Right ventricle myocardium inferior (tissue), 1 donor: ENCODE measurements around the gene RELL1. TPM values are rescaled to one million over a fixed set of nuclear protein-coding genes. Genes with fewer than 3 reads are reported as not detected.

Experiments used
- ATAC-seq: fragments of 200-7000 bp; cut with Tn5 transposase; one replicate; pipeline ENCODE4 v1.9.1; 2020; ENCODE audit warnings: mild to moderate bottlenecking, moderate library complexity
- DNase-seq: peaks from one replicate; pipeline ENCODE4 v3.0.0; 2021; ENCODE audit errors: missing footprints
- intact Hi-C: fragments of 100-400 bp; cut with DNase I; formaldehyde crosslinking; loops from one replicate; pipeline ENCODE4 v1.11.0; 2022
- total RNA-seq: library from RNA; stranded (reverse); fragmentation: NEBNext Ultra II Directional; extraction: Animal tissue kit (Norgen Biotek cat#: 25700); gene quantifications from one replicate; pipeline ENCODE4 v1.2.1, GENCODE V29; 2021
- donor health status: DM: no; HTN: yes; CAD: no; lungs with severe emphysema.

Gene RELL1
- total RNA-seq, 1 donor from 2014 or later, result 23.6 TPM

- no peak for DNase-seq
- ATAC-seq, result no peak
- intact Hi-C loops, result no loop called here
Measured at GRCh38 chr4:37650481-37650880, 35.7 kb downstream of the RELL1 start.

GRCh38 chr4:37649268-37649667 is 36.9 kb downstream of the RELL1 start:
- intact Hi-C loops, result loop anchor here (5.0 kb wide), 1 partner anchor 38 kb away; the partner anchor contains the start of gene RELL1
- no peak for DNase-seq
- ATAC-seq, result no peak

DNA sequence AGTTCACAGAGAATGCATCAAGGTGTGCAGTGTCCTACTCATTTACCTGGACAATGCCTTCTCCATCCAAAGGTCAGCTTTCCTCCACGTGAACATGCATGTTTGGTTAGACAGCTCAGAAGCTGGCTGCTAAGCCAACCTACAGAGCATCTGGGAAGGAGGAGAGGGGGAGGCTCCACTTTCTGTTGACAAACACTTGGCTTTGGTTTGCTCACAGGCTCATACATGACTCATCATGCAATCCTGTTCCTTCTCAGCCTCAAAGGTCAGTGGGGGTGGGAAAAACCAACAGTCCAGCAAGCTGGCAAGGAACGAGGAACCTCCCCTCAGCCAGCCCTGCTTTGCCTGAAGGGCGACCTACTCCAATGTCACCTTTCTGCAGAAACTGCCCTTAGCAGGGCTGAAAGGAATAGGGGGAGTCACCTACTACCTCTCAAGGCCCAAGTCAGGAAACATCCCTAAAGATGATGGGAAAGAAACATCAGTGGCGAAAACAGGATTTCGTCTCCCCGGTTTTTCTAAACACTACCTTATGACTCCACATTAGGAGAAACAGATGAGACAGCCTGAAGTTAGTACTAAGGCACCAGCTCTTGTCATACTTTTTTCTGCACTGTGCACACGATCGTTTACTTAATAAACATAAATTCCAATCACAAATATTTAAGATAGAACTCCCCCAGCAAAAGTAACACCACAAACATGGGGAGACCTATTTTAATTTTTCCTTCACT is 37.9 kb downstream of the RELL1 start:
- intact Hi-C loops, result loop anchor here (5.0 kb wide), 1 partner anchor 39 kb away; the partner anchor contains the start of gene RELL1
- ATAC-seq, result peak; percentile 96
- DNase-seq, result no peak

GRCh38 chr4:37646247-37646646 is 39.9 kb downstream of the RELL1 start:
- ATAC-seq (no peak), DNase-seq (no peak)
- intact Hi-C loops, result loop anchor here (5.0 kb wide), 1 partner anchor 41 kb away; the partner anchor contains the start of gene RELL1

DNA sequence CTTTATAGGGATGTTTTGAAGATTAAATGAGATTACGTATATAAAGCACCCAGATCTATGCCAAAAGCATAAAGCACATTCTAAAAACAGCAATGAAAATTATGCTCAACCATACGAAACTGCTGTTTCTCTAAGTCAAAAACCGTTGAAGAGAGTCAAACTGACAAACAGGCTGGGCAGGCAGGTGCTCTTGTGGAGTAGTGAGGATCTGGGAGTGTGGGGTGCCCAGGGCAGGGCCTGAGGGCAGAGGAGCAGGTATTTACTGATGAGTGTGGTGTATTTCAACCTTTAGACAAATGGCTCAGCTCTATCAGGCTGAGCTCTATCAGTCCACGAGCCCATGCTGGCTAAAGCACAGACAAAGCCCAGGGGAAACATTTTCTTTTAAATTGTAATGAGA is 40.4 kb downstream of the RELL1 start:
- DNase-seq (no peak), ATAC-seq (no peak)
- intact Hi-C loops, result loop anchor here (5.0 kb wide), 1 partner anchor 42 kb away; the partner anchor contains the start of gene RELL1

GRCh38 chr4:37644962-37645361 is 41.2 kb downstream of the RELL1 start:
- intact Hi-C loops, result loop anchor here (5.0 kb wide), 1 partner anchor 42 kb away; the partner anchor contains the start of gene RELL1
- ATAC-seq (no peak), DNase-seq (no peak)

DNA sequence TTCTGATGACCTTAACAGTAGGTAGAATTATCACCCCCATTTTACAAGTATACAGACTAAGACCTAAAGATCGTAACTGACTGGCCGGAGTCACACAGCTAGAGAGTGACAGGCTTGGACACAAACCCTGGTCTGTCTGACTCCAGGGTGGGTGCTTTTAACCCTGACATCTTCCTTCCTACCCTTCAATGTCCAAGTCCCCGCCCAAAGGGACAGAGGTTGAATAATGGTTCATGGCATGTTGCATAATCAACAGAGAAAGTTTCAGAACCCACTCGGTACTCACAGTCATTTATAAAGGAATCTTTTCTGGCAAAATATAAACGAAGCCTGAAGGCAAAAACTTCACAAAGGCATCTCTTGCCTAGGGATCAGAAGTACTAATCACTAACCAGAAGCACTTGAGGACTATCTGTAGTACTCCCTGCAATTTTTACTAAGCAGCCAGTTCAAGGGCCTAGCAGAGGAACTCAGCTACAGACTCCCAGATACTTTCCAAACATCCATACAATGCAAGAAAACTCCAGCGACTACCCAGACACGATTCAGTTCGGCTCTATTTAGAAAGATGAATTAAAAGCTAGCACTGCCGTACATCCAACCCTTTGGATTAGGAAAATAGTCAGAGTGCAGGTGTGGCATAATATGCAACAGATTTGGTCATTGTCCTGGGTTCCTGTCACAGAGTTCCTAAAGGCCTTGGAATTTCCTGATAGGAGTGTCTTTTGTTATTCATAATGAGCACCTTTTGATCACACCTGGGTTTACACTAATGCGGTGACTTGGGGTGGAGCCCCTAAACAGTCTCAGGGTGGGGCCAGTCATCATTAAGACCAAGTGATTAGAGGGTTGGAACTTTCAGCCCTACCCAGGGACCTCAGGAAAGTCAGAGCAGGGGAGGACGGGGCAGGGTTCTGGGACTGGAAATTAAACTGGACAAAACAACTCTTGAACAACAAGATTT is 44.0 kb downstream of the RELL1 start:
- DNase-seq (no peak), ATAC-seq (peak; percentile 31)
- intact Hi-C loops, result no loop called here

DNA sequence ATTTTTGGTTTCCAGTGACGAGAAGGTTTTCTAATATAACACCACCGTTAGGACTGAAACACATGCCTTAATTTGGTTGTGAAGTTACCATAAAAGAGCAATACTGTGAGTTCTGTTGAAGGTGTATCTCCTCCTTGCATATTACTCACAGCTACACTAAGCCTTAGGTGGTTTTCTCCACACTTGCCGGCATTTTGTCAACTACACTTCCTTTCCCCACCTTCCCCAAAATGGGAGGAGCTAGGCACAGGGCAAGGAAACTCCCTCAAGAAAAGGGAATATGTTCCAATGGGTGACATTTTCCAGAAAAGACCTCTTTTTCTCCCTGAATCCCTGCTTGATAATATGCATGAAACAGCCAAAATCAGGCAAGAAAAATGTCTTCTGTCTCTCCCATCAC is 44.8 kb downstream of the RELL1 start:
- intact Hi-C loops, result no loop called here
- DNase-seq (no peak), ATAC-seq (no peak)

DNA sequence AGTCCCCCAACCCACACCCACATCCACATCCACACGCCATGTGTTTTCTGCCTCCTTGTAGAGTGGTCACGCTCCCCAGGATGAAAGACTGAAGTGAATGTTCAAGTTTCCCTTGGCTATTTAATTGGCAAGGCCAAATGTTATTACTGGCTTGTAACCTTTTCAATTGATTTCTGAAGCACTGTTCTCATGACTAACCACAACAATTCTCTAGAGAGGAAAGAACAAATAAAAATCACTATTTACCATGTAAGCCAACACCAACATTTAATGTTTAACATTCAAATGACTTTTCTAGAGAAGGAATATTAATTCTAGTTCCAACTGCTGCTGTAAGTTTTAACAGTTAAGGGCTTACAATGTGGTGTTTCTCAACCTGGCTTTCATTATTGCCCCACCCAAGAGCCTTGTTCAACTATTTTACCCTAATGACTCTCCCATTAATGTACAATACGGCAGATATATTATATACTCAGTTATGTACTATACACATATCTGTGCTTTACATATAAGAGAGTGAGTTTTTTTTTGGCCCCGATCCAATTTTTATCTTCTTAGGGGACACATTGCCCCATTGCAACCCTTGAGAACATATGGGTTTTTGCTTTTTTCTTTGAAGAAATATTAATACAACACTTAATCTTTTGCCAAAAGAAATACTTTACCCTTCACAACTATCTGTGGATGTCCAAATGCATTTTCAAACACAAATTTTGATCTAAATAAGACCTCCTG is 46.5 kb downstream of the RELL1 start:
- intact Hi-C loops, result no loop called here
- peak; percentile 33 for ATAC-seq
- no peak for DNase-seq

GRCh38 chr4:37635155-37635554 is 51.0 kb downstream of the RELL1 start:
- DNase-seq (no peak), ATAC-seq (no peak)
- intact Hi-C loops, result no loop called here

- intact Hi-C loops, result no loop called here
- DNase-seq, result no peak
- ATAC-seq, result no peak
Measured at GRCh38 chr4:37634180-37634579, 52.0 kb downstream of the RELL1 start.

DNA sequence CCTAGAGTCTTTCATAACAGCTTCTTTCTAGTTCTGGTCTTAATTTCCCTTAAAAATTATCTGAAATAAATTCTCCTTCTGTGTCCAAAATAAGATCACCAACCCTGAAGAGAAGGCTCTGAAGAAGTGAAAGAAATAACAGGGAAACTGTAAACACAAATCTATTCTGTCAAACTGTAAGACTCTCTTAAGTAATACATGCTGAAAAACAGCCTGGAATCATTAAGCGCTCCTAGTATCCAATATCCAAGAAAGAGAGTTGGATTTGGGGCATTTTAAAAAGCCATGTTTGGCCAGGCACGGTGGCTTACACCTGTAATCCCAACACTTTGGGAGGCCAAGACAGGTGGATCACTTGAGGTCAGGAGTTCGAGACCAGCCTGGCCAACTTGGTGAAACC is 53.3 kb downstream of the RELL1 start:
- DNase-seq, result no peak
- intact Hi-C loops, result no loop called here
- no peak for ATAC-seq

- ATAC-seq (no peak), DNase-seq (no peak)
- intact Hi-C loops, result no loop called here
Measured at GRCh38 chr4:37631551-37631950, 54.6 kb downstream of the RELL1 start.

GRCh38 chr4:37629713-37630112 is 56.5 kb downstream of the RELL1 start:
- ATAC-seq (no peak), DNase-seq (no peak)
- intact Hi-C loops, result loop anchor here (5.0 kb wide), 1 partner anchor 58 kb away; the partner anchor contains the start of gene RELL1

DNA sequence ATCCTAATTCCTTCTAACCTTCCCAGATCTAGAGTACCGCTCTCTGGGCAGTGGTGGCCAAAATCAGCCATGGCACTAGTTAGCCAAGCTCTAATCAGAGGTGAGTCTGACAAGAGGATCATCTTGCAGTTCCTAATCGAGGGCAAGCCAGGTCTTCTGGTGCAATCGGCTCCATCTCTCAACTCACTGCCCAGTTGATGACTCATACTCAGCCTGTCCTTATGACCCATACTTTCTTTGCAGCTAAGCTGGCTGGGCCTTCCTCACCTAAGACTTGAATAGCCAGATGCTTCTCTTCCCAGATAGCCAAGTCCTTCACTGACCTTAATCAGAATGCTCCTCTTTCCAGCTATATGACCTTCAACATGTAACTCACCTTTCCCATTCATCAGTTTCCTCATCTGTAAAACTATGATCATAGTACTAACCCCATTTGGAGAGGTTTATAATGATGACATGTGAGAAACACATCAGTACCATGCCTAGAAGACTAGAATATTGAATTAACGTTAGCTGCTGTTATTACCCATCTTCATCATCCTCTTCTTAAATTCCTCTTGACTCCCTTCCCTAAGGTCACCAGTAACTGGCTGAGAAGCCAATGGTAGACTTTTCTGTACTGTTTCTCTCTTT is 57.1 kb downstream of the RELL1 start:
- intact Hi-C loops, result loop anchor here (5.0 kb wide), 1 partner anchor 58 kb away; the partner anchor contains the start of gene RELL1
- ATAC-seq, result peak; percentile 38
- no peak for DNase-seq

DNA sequence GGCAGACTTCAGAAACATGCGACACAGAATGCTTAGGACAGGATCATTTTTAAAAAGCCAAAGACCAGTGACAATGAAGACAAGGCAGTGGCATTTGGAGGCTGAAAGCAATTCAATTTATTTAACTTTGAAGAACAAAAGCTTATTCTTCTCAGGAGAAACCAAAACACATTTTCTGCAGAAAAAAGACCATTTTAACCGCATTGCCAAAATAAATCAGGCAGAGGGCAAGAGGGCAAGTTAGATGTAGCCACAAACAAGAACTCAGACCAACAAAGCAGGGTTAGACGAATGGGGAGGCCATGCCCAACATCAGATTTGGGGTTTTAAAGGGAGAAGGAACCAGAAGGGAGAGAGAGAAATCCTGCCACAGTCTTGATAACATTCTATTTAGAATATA is 58.9 kb downstream of the RELL1 start:
- no peak for DNase-seq
- ATAC-seq, result no peak
- intact Hi-C loops, result loop anchor here (5.0 kb wide), 1 partner anchor 60 kb away; the partner anchor contains the start of gene RELL1

DNA sequence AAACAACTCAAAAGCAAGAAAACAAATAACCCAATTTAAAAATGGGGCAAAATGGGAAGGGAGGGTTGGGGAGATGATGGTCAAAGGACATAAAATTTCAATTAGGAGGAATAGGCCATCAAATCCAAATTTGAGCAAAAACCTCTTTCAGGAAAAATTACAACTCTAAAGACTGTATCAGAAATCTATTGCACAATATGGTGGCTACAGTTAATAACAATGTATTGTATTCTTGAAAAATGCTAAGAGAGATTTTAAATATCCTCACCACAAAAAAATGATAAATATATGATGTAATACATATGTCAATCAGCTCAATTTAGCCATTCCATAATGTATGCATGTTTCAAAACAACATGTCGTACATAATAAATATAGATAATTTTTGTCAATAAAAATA is 60.7 kb downstream of the RELL1 start:
- no peak for ATAC-seq
- no peak for DNase-seq
- intact Hi-C loops, result loop anchor here (5.0 kb wide), 1 partner anchor 62 kb away; the partner anchor contains the start of gene RELL1

DNA sequence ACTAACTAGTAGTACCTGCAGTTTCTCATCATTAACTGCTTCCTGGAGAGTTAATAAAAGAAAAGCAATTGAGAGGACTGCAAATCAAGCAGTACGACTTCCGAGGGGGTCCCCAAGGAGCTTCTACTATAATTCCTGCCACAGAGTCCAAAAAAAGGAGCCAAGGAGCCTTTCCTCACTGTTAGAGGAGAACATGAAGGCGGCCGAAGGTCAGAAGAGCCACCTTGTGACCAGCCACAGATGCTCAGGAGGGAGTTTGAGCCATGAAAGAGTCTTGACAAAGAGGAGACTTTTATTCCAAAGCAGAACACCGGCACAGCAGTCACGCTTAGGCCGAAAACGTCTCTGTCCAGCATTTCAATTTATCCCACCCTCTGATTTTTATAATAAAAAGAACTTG is 62.2 kb downstream of the RELL1 start:
- ATAC-seq (no peak), DNase-seq (no peak)
- intact Hi-C loops, result no loop called here
